ENCODE results near the gene MANEA. TPM values are rescaled to one million over a fixed set of nuclear protein-coding genes. Genes with fewer than 3 reads are reported as not detected.

MANEA gene
- total RNA-seq, 1 experiment from 2014 or later, result 8.3 TPM

GRCh38 chr6:95544517-95545225 lies 32.7 kb upstream of the MANEA start:
- Histone ChIP-seq H2BK12ac (ENCODE audit: insufficient read length, low read depth, low read length) (no peak overlapping the region), H2AK5ac (ENCODE audit: insufficient read length, low read length) (no peak overlapping the region), H3T11ph (ENCODE audit: low read length) (no peak overlapping the region), H3K27ac (ENCODE audit: insufficient read length, low read depth, low read length) (no peak overlapping the region), H4K91ac (ENCODE audit: insufficient read length, low read depth, low read length) (no peak overlapping the region), H3K18ac (ENCODE audit: insufficient read length, low read depth, low read length) (no peak overlapping the region), H3K79me2 (ENCODE audit: insufficient read depth, low read length) (no peaks in the 10 kb centered on the region), H3K79me1 (ENCODE audit: insufficient read depth, low read depth, low read length, poor library complexity, severe bottlenecking) (no peaks in the 10 kb centered on the region), H3K9ac (ENCODE audit: extremely low read depth, insufficient read length, low read length) (no peak overlapping the region), H2BK5ac (ENCODE audit: insufficient read length, low read length) (no peak overlapping the region), H3K4ac (ENCODE audit: low read depth, low read length) (no peak overlapping the region), H3K4me2 (ENCODE audit: insufficient read depth, insufficient read length, low read length) (no peak overlapping the region), H3K23me2 (ENCODE audit: insufficient read length, low read depth, low read length, poor library complexity, severe bottlenecking) (no peaks in the 10 kb centered on the region), H2BK20ac (ENCODE audit: low read depth, low read length, poor library complexity, severe bottlenecking) (no peak overlapping the region), H3K23ac (ENCODE audit: insufficient read length, low read depth, low read length) (no peak overlapping the region), H4K8ac (replicated peaks; ENCODE audit: insufficient read length, low read depth, low read length) (no peak overlapping the region), H2BK120ac (ENCODE audit: low read depth, low read length, poor library complexity, severe bottlenecking) (no peak overlapping the region), H4K5ac (ENCODE audit: insufficient read length, low read depth, low read length) (no peak overlapping the region), H4K20me1 (ENCODE audit: control insufficient read depth, insufficient read depth, insufficient read length) (no peaks in the 10 kb centered on the region), H3K14ac (ENCODE audit: insufficient read depth, low read length) (no peak overlapping the region), H3K56ac (ENCODE audit: insufficient read length, low read depth, low read length) (no peak overlapping the region), H2AFZ (ENCODE audit: low read length) (no peak overlapping the region), H3K9me3 (ENCODE audit: control insufficient read depth, low read depth, low read length) (no peaks in the 10 kb centered on the region), H3K4me1 (ENCODE audit: insufficient read depth, low read length) (no peaks in the 10 kb centered on the region; the same call in 1 of the 2 replicates), H2BK15ac (ENCODE audit: low read depth, low read length) (no peak overlapping the region), H3K27me3 (ENCODE audit: insufficient read depth, low read length) (no peaks in the 10 kb centered on the region)
- DNase-seq, result no peak
- Mint-ChIP-seq H3K36me3 (ENCODE audit: insufficient read depth in 1 of 3, low read depth in 3 of 3) (no peaks in the 10 kb centered on the region), H3K4me3 (no peak overlapping the region), H3K9me3 (no peaks in the 10 kb centered on the region), H3K27ac (no peak overlapping the region), H3K27me3 (ENCODE audit: low read depth) (no peaks in the 10 kb centered on the region), H3K4me1 (peaks cover 9 to 13% of the 10 kb centered on the region in 2 experiments)
- no peak for TF ChIP-seq CTCF (conservative IDR thresholded peaks at IDR 0.05)
- WGBS (ENCODE audit: extremely low coverage, insufficient read length, low lambda C conversion rate), result no CpG with 5 or more reads among the region's 3 CpGs
